ENCODE measurements around the gene NLRX1.

DNA sequence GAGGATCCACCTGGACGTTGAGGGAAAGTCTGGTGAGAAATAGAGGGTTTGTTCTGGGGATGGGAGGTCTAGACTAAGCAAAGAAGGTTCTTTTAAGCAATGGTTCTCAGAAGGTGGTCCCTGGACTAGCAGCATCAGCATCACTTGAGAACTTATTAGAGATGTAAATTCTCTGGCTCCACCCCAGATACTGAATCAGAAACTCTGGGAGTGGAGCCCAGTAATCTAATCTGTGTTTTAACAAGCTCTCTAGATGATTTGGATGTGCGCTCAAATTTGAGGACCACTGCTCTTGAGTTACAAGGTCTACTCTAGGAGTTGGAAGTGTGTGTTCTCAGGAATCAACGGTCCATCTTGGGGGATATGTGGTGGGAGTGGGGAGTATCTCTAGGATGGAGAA lies 23.0 kb upstream of the NLRX1 start:
- TF ChIP-seq, protein P1, sequence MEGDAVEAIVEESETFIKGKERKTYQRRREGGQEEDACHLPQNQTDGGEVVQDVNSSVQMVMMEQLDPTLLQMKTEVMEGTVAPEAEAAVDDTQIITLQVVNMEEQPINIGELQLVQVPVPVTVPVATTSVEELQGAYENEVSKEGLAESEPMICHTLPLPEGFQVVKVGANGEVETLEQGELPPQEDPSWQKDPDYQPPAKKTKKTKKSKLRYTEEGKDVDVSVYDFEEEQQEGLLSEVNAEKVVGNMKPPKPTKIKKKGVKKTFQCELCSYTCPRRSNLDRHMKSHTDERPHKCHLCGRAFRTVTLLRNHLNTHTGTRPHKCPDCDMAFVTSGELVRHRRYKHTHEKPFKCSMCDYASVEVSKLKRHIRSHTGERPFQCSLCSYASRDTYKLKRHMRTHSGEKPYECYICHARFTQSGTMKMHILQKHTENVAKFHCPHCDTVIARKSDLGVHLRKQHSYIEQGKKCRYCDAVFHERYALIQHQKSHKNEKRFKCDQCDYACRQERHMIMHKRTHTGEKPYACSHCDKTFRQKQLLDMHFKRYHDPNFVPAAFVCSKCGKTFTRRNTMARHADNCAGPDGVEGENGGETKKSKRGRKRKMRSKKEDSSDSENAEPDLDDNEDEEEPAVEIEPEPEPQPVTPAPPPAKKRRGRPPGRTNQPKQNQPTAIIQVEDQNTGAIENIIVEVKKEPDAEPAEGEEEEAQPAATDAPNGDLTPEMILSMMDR (IDR thresholded peaks at IDR 0.05), result no peak
- TF ChIP-seq POLR2A (IDR thresholded peaks at IDR 0.05), result no peak
